NCI-H510A (cell line): ENCODE measurements around the gene COL10A1.

Experiments
- DNase-seq: peaks from one replicate; lab custom pipeline; 2025; lab: John Stamatoyannopoulos, UW

COL10A1 gene

GRCh38 chr6:116083052-116083451 is 42.9 kb downstream of the COL10A1 start:
- DNase-seq, result no peak

GRCh38 chr6:116078945-116079344 is 47.0 kb downstream of the COL10A1 start:
- DNase-seq, result no peak

- no peak for DNase-seq
These were observed 47.4 kb downstream of the COL10A1 start for GRCh38 chr6:116078522-116078921.

GRCh38 chr6:116074732-116075390 is 51.1 kb downstream of the COL10A1 start:
- DNase-seq, result no peak

GRCh38 chr6:116073765-116074440 is 52.0 kb downstream of the COL10A1 start:
- DNase-seq, result no peak

- no peak for DNase-seq
These were observed 53.6 kb downstream of the COL10A1 start for GRCh38 chr6:116072368-116072767.

- no peak for DNase-seq
These were observed 55.1 kb downstream of the COL10A1 start for GRCh38 chr6:116070616-116071389.

- DNase-seq, result no peak
These were observed 55.8 kb downstream of the COL10A1 start for GRCh38 chr6:116070101-116070500.
